Cardiac fibroblast (primary cell): ENCODE data around the gene PDE11A.
A peak's percentile ranks its signal among the peaks of the same experiment; 100 is the strongest.

ENCODE experiments used
- DNase-seq, 2 donors: peaks; one replicate each; pipeline versions ENCODE4 v3.0.0 to v3.0.0-alpha.2; 2010; ENCODE audit warnings: low read depth in 2 of 2
- H3K4me3 ChIP-seq, 2 donors: replicated peaks in 1 of 2; 1 replicate in 1 of 2; 2 replicates in 1 of 2; pipeline ENCODE4 v1.5.1; 2011; ENCODE audit warnings: low read depth in 2 of 2, low read length in 2 of 2, mild to moderate bottlenecking in 2 of 2, moderate library complexity in 1 of 2
- TF ChIP-seq, protein P1 (sequence below): IDR thresholded peaks from one replicate; pipeline ENCODE4 v1.5.1; 2011; ENCODE audit warnings: low read depth, mild to moderate bottlenecking, low read length, inconsistent platforms

PDE11A gene

DNA sequence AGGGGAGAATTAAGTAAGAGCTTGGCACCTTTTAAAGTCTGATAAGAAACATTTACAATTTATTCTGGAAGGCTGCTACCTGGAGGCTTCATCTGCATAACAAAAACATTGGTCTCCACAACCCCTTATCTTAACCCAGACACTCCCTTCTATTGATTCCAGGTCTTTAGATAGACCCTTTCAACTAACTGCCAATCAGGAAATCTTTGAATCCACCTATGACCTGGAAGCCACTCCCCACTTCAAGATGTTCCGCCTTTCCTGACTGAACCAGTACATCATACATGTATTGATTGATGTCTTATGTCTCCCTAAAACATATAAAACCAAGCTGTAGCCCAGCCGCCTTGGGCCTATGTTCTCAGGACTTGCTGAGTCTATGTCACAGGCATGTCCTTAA is 390.6 kb downstream of the PDE11A start:
- TF ChIP-seq, protein P1, sequence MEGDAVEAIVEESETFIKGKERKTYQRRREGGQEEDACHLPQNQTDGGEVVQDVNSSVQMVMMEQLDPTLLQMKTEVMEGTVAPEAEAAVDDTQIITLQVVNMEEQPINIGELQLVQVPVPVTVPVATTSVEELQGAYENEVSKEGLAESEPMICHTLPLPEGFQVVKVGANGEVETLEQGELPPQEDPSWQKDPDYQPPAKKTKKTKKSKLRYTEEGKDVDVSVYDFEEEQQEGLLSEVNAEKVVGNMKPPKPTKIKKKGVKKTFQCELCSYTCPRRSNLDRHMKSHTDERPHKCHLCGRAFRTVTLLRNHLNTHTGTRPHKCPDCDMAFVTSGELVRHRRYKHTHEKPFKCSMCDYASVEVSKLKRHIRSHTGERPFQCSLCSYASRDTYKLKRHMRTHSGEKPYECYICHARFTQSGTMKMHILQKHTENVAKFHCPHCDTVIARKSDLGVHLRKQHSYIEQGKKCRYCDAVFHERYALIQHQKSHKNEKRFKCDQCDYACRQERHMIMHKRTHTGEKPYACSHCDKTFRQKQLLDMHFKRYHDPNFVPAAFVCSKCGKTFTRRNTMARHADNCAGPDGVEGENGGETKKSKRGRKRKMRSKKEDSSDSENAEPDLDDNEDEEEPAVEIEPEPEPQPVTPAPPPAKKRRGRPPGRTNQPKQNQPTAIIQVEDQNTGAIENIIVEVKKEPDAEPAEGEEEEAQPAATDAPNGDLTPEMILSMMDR: no peak
- H3K4me3 ChIP-seq: no peak overlapping the region
- DNase-seq: no peak

DNA sequence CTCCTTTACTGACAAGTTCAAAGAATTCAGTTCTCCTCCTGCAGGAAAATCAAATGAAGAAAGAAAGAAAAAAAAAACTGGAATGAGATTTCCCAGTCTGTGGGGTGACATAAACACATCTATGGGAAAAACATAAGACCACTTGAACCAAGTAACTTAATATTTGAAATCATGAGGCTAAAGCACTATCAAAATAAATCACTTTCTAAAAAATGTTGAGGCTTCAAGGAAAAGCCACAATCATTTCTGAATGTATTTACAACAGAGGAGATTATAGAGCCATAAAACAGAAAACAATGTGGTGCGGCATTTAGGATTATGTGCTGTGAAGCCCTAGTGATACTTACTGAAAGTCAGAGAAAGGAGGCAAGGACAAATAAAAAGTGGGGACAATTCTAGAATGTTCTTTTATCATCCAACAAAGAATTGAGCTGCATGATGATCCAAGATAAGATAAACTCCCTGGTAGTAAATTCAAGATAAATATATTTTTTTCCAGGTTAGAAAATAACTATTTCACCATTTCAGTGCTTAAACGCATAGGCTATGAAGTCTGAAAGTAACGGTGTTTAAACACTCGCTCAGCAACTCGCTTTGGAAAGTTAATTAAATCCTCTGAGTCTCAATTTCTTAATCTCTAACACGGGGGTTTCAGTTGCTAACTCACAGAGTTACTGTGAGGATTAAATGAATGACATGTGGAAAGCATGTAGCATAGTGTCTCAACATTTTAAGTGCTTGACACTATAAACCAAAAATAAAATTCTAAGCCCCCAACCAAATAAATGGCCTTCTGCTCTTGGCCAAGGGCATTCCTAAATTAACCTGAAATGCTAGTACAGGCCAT is 391.5 kb downstream of the PDE11A start:
- TF ChIP-seq, protein P1: no peak
- DNase-seq: no peak
- H3K4me3 ChIP-seq: no peak overlapping the region

DNA sequence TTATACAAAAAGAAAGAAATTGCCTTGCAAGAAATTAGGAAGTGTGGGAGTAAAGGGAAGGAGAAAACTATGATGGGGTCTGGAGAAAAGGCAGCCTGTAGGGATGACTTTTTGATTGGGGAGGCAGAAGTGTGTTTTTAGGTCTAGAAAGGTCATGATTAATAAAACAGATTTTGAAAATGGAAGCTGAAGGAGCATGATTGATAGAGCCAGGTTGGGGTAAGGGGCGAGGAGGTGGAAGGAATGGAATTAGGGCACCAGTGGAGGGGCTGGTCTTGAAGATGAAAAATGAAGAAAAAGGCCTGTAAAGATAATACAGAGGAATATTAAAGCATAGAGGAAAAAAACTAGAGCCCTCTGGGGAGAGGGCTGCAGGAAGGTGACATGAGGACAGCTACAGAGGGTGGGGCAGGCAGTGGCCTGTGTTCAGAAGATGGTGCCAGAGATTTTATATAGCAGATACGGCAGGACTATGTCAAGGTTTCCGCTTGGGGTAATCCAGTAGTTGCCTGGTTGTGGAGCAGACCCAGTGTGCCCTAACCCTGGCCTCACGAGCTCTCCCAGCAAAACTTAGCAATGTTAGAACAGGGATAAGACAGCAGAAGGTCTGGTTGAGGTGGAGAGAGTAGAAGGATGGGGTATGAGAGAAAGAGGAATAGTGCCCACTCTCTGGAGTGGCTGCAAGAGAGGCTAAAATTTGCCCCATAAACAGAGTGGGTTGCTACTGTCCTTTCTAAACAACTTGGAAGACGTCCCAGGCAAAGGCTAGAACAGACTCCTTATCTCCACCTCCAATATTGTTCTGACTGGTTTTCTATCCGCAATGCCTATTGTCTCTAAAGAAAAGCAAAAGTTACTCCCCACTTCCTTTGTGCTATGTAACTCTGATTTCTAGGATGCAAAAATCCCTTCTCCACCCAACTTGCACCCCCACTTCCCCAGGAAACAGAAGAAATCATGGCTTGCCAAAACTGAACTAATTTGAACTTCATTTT is 392.7 kb downstream of the PDE11A start:
- TF ChIP-seq, protein P1: no peak
- DNase-seq: peak in 1 of 2 donors; percentile 13

DNA sequence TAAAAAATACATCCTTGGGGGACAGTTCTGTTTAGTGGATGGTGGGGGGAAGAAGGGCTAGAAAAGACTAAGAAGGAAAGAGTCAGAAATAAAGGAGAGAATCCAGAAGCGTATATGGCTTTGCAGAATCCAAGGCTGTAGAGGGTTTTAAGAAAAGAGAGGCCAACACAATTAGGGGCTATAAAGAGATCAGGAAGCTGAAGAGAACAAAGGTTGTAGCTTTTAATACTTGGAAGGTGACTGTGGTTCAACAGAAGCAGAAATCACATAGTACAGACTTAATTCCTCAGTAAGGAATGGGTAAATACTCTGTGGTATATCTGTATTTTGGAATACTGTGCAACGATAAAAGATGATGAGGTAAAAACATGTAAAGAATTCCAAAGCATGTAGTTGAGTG is 393.6 kb downstream of the PDE11A start:
- no peak overlapping the region for H3K4me3 ChIP-seq
- DNase-seq: no peak
- TF ChIP-seq, protein P1: no peak

More for the DNA sequence above, 392.7 kb downstream of the PDE11A start:
- H3K4me3 ChIP-seq: no peak overlapping the region

DNA sequence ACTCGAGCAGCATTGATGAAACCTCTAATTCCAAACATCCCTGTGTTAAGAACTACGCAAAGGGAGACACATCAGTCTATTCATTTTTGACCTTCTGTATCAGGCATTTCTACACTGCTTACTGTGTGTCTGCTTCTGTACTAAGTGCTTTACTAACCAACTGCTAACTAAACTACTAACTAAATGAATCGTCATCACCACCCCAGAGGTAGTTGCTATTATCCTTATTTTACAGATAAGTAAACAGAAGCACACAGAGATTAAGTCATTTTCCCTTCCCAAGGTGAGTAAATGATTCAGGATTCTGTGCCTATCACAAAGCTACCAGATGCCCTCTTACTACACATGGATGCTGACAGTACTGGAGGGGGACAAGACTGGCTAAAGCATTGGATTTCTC is 395.9 kb downstream of the PDE11A start:
- TF ChIP-seq, protein P1: no peak
- no peak for DNase-seq
- H3K4me3 ChIP-seq: no peak overlapping the region

DNA sequence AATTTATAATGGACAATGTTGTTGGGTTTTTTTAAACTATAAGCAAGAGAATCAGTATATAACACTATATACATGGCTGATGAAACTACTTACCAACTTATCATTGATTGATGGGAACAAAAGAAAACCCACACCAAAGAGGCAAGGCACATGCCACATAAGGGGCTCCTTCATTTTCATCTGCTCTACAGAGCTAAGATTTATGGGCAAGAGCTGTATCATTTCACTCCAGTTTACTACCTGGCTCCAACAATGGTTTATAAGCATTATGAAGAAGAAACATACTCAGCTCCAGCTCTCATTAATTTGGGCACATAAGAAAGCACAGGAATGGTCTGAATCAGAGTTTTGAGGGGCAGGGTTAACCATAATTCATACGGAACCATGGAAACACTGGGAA is 396.8 kb downstream of the PDE11A start:
- TF ChIP-seq, protein P1: no peak
- no peak for DNase-seq
- H3K4me3 ChIP-seq: no peak overlapping the region
